Vagina (tissue), 2 donors: ENCODE data around the gene SNRNP70.

Experiments used
- POLR2AphosphoS5 ChIP-seq, 2 donors: sonication (generic); formaldehyde crosslinking; IDR thresholded peaks; one replicate each; pipeline ENCODE4 v1.9.0; 2017; ENCODE audit warnings: antibody characterized with exemption in 2 of 2, mild to moderate bottlenecking in 2 of 2, low read depth in 1 of 2; ENCODE audit not compliant: insufficient read depth in 1 of 2
- TF ChIP-seq, protein P1 (sequence below), 3 experiments: fragments of 450-650 bp in 2 of 3; fragments of 200-600 bp in 1 of 3; sonication (generic) in 1 of 3; IDR thresholded peaks; one replicate each; pipeline ENCODE4 v1.5.1; 2017 to 2019; ENCODE audit warnings: antibody characterized with exemption in 3 of 3, mild to moderate bottlenecking in 2 of 3, moderate library complexity in 2 of 3

- TF ChIP-seq POLR2AphosphoS5 (IDR thresholded peaks at IDR 0.05; ENCODE audit: insufficient read depth in 1 of 2, low read depth in 1 of 2), result no peak
- TF ChIP-seq, protein P1, sequence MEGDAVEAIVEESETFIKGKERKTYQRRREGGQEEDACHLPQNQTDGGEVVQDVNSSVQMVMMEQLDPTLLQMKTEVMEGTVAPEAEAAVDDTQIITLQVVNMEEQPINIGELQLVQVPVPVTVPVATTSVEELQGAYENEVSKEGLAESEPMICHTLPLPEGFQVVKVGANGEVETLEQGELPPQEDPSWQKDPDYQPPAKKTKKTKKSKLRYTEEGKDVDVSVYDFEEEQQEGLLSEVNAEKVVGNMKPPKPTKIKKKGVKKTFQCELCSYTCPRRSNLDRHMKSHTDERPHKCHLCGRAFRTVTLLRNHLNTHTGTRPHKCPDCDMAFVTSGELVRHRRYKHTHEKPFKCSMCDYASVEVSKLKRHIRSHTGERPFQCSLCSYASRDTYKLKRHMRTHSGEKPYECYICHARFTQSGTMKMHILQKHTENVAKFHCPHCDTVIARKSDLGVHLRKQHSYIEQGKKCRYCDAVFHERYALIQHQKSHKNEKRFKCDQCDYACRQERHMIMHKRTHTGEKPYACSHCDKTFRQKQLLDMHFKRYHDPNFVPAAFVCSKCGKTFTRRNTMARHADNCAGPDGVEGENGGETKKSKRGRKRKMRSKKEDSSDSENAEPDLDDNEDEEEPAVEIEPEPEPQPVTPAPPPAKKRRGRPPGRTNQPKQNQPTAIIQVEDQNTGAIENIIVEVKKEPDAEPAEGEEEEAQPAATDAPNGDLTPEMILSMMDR (IDR thresholded peaks at IDR 0.05), result no peak
Observed at GRCh38 chr19:49092686-49093085, 7.4 kb downstream of the SNRNP70 start.
